H1 (cell line): ENCODE measurements around the gene KISS1R. TPM values are rescaled to one million over a fixed set of nuclear protein-coding genes. Genes with fewer than 3 reads are reported as not detected.

Source experiments
- CTCF ChIA-PET: fragments of 300-600 bp; sonication (Branson Sonifier 250); formaldehyde crosslinking; loops from one replicate; lab custom pipeline; 2021; ENCODE audit not compliant: partially characterized antibody; lab: Charles Lee
- POLR2A ChIA-PET: fragments of 300-600 bp; sonication (Branson Sonifier 250); formaldehyde crosslinking; loops from one replicate; lab custom pipeline; 2021; ENCODE audit warnings: inconsistent platforms; ENCODE audit not compliant: partially characterized antibody; lab: Charles Lee
- DNase-seq, 2 experiments: peaks; one replicate each; pipeline versions ENCODE4 v3.0.0 to v3.0.0-alpha.2; 2010 to 2022; ENCODE audit warnings: low spot score in 2 of 2, low read depth in 1 of 2, mixed read lengths in 1 of 2
- FAIRE-seq: peaks from 2 replicates; lab custom pipeline; 2011; peaks lifted over from hg19 to GRCh38; lab: Jason Lieb, UNC
- H2AFZ ChIP-seq: 2 replicates; pipeline ENCODE4 v1.8.1; 2012; ENCODE audit warnings: low read length, inconsistent platforms
- H2AK5ac ChIP-seq: 2 replicates; pipeline ENCODE4 v1.6.1; 2013; ENCODE audit warnings: low read depth, low read length
- H2BK120ac ChIP-seq: replicated peaks from 2 replicates; pipeline ENCODE3; 2013; ENCODE audit warnings: low read depth, low read length, inconsistent platforms
- H2BK12ac ChIP-seq: 2 replicates; pipeline ENCODE4 v1.6.1; 2013; ENCODE audit warnings: low read depth, low read length
- H2BK15ac ChIP-seq: 2 replicates; pipeline ENCODE4 v1.6.1; 2013; ENCODE audit warnings: low read length
- H2BK20ac ChIP-seq: 2 replicates; pipeline ENCODE4 v1.6.1; 2013; ENCODE audit warnings: low read length
- H2BK5ac ChIP-seq: 2 replicates; pipeline ENCODE4 v1.6.1; 2013; ENCODE audit warnings: low read depth, low read length
- H3K14ac ChIP-seq: 2 replicates; pipeline ENCODE4 v1.6.1; 2013; ENCODE audit warnings: inconsistent platforms; ENCODE audit not compliant: insufficient read length
- H3K18ac ChIP-seq: 2 replicates; pipeline ENCODE4 v1.6.1; 2013; ENCODE audit warnings: low read length; ENCODE audit errors: extremely low read depth
- H3K23ac ChIP-seq: 2 replicates; pipeline ENCODE4 v1.6.1; 2013; ENCODE audit warnings: inconsistent platforms; ENCODE audit not compliant: insufficient read length
- H3K23me2 ChIP-seq: 2 replicates; pipeline ENCODE4 v1.6.1; 2013; ENCODE audit warnings: low read depth, low read length
- H3K27ac ChIP-seq: 2 replicates; pipeline ENCODE4 v1.6.1; 2011; ENCODE audit warnings: low read depth, low read length, inconsistent platforms
- H3K27me3 ChIP-seq, 4 experiments: replicated peaks in 1 of 4; 1 replicate in 1 of 4; 2 replicates in 3 of 4; pipeline versions ENCODE4 v1.6.1 to v1.8.1; 2011 to 2013; ENCODE audit warnings: low read length in 3 of 4, mild to moderate bottlenecking in 3 of 4, inconsistent platforms in 2 of 4, mixed read lengths in 2 of 4, moderate library complexity in 1 of 4; ENCODE audit not compliant: control insufficient read depth in 3 of 4, insufficient read depth in 3 of 4; ENCODE audit errors: extremely low read depth in 1 of 4
- H3K36me3 ChIP-seq, 4 experiments: 2 replicates each; pipeline versions ENCODE4 v1.6.1 to v1.8.1; 2011 to 2013; ENCODE audit warnings: mild to moderate bottlenecking in 4 of 4, low read length in 3 of 4, moderate library complexity in 2 of 4, control low read depth in 1 of 4, inconsistent platforms in 1 of 4; ENCODE audit not compliant: insufficient read depth in 4 of 4, control insufficient read depth in 2 of 4
- H3K4ac ChIP-seq: replicated peaks from 2 replicates; pipeline ENCODE3; 2013; ENCODE audit warnings: low read length, low read depth, mixed read lengths, inconsistent platforms; ENCODE audit not compliant: insufficient read length
- H3K4me1 ChIP-seq, 4 experiments: replicated peaks in 1 of 4; 1 replicate in 1 of 4; 2 replicates in 3 of 4; pipeline versions ENCODE4 v1.6.1 to v1.8.1; 2011 to 2013; ENCODE audit warnings: low read length in 3 of 4, inconsistent platforms in 2 of 4, mixed read lengths in 1 of 4; ENCODE audit not compliant: insufficient read depth in 4 of 4, control insufficient read depth in 3 of 4
- H3K4me2 ChIP-seq, 2 experiments: 2 replicates each; pipeline versions ENCODE4 v1.6.1 to v1.8.1; 2011 to 2013; ENCODE audit warnings: low read depth in 2 of 2, low read length in 2 of 2, control low read depth in 1 of 2, inconsistent platforms in 1 of 2, mild to moderate bottlenecking in 1 of 2; ENCODE audit not compliant: insufficient read depth in 1 of 2
- H3K4me3 ChIP-seq, 4 experiments: fragments of 200-600, 300-600 bp in 1 of 4; sonication (generic), shearing (Covaris generic), sonication (Bioruptor Twin) in 1 of 4; 2 replicates each; pipeline versions ENCODE4 v1.5.1 to v1.8.1; 2011 to 2016; ENCODE audit warnings: low read length in 4 of 4, low read depth in 3 of 4, control low read depth in 2 of 4, inconsistent platforms in 2 of 4, mild to moderate bottlenecking in 2 of 4, mixed read lengths in 1 of 4, moderate library complexity in 1 of 4; ENCODE audit not compliant: insufficient read depth in 2 of 4; ENCODE audit errors: extremely low read depth in 1 of 4
- H3K56ac ChIP-seq: replicated peaks from 2 replicates; pipeline ENCODE3; 2013; ENCODE audit warnings: low read depth, mild to moderate bottlenecking, mixed read lengths, low read length, inconsistent platforms; ENCODE audit not compliant: insufficient read length
- H3K79me1 ChIP-seq: 2 replicates; pipeline ENCODE4 v1.6.1; 2013; ENCODE audit warnings: low read depth, low read length, control low read depth
- H3K79me2 ChIP-seq, 2 experiments: 2 replicates each; pipeline versions ENCODE4 v1.6.1 to v1.8.1; 2012 to 2013; ENCODE audit warnings: low read length in 2 of 2, mild to moderate bottlenecking in 2 of 2, inconsistent platforms in 1 of 2; ENCODE audit not compliant: insufficient read depth in 2 of 2, control insufficient read depth in 1 of 2
- H3K9ac ChIP-seq, 4 experiments: replicated peaks in 1 of 4; 1 replicate in 1 of 4; 2 replicates in 3 of 4; pipeline versions ENCODE4 v1.6.1 to v1.8.1; 2011 to 2013; ENCODE audit warnings: low read depth in 3 of 4, low read length in 3 of 4, control low read depth in 2 of 4, mild to moderate bottlenecking in 2 of 4, moderate library complexity in 2 of 4, inconsistent platforms in 1 of 4; ENCODE audit errors: extremely low read depth in 1 of 4
- H3K9me3 ChIP-seq, 2 experiments: 2 replicates each; pipeline versions ENCODE4 v1.6.1 to v1.8.1; 2012 to 2013; ENCODE audit warnings: mild to moderate bottlenecking in 2 of 2, moderate library complexity in 2 of 2, control low read depth in 1 of 2, inconsistent platforms in 1 of 2, low read depth in 1 of 2, low read length in 1 of 2, mixed read lengths in 1 of 2; ENCODE audit not compliant: insufficient read depth in 2 of 2
- H4K20me1 ChIP-seq, 2 experiments: replicated peaks in 1 of 2; 2 replicates each; pipeline versions ENCODE3 to v1.8.1; 2011 to 2013; ENCODE audit warnings: inconsistent platforms in 2 of 2, low read length in 2 of 2, mild to moderate bottlenecking in 1 of 2; ENCODE audit not compliant: insufficient read depth in 2 of 2, control insufficient read depth in 1 of 2
- H4K5ac ChIP-seq: 2 replicates; pipeline ENCODE4 v1.6.1; 2013; ENCODE audit warnings: low read length, low read depth, mixed read lengths, inconsistent platforms; ENCODE audit not compliant: insufficient read length
- H4K8ac ChIP-seq: 2 replicates; pipeline ENCODE4 v1.8.0; 2013; ENCODE audit warnings: mild to moderate bottlenecking, moderate library complexity, low read length, inconsistent platforms; ENCODE audit not compliant: insufficient read depth; ENCODE audit errors: extremely low read depth
- H4K91ac ChIP-seq: replicated peaks from 2 replicates; pipeline ENCODE3; 2013; ENCODE audit warnings: low read length, mixed read lengths, inconsistent platforms; ENCODE audit not compliant: insufficient read length
- CTBP2 ChIP-seq: IDR thresholded peaks from 2 replicates; pipeline ENCODE4 v1.7.0; 2011; ENCODE audit warnings: borderline replicate concordance, mild to moderate bottlenecking, moderate library complexity, mixed read lengths, low read length; ENCODE audit not compliant: insufficient read depth, insufficient read length
- CTCF ChIP-seq, 3 experiments: IDR thresholded peaks; 1 replicate in 2 of 3; 2 replicates in 1 of 3; pipeline versions ENCODE4 v1.5.1 to v1.6.1; 2011; ENCODE audit warnings: low read length in 3 of 3, mild to moderate bottlenecking in 3 of 3, inconsistent platforms in 2 of 3, low read depth in 1 of 3, moderate library complexity in 1 of 3; ENCODE audit not compliant: insufficient read depth in 1 of 3; ENCODE audit errors: control extremely low read depth in 1 of 3
- JUND ChIP-seq: IDR thresholded peaks from 2 replicates; pipeline ENCODE4 v1.6.1; 2011; ENCODE audit warnings: mild to moderate bottlenecking, improper control_type of control experiment, low read length
- RAD21 ChIP-seq, 2 experiments: IDR thresholded peaks in 1 of 2; conservative IDR thresholded peaks in 1 of 2; 2 replicates each; pipeline ENCODE4 v1.6.1; 2011; ENCODE audit warnings: low read depth in 2 of 2, low read length in 2 of 2, improper control_type of control experiment in 1 of 2, inconsistent platforms in 1 of 2, mild to moderate bottlenecking in 1 of 2, moderate library complexity in 1 of 2
- WGBS, 2 experiments: shearing (Covaris generic) in 1 of 2; methylation state at CpG; one replicate each; pipeline versions ENCODE4 v1.1.6 to v1.1.7; 2013 to 2015; ENCODE audit warnings: low lambda C conversion rate in 2 of 2, mixed read lengths in 2 of 2, inconsistent platforms in 1 of 2, low coverage in 1 of 2, missing lambda C conversion rate in 1 of 2; ENCODE audit not compliant: insufficient replicate concordance in 2 of 2, insufficient coverage in 1 of 2, insufficient read length in 1 of 2; ENCODE audit errors: extremely low coverage in 1 of 2, missing lambda C conversion rate in 1 of 2; 5-methylcytosine and 5-hydroxymethylcytosine counted together
- polyA plus RNA-seq, 7 experiments: library from polyadenylated mRNA; depleted of rRNA in 3 of 7; stranded (reverse) in 5 of 7; unstranded in 2 of 7; fragments of >200 nt in 5 of 7; fragments of 200-250 nt in 2 of 7; gene quantifications; 1 replicate in 5 of 7; 2 replicates in 1 of 7; 4 replicates in 1 of 7; pipeline versions ENCODE4 v1.2.1 to v1.2.3, GENCODE V29; 2011 to 2013; ENCODE audit warnings: missing spikeins in 2 of 7, mixed read lengths in 2 of 7
- total RNA-seq: library from RNA; stranded (reverse); fragmentation: NEBNext Ultra II Directional; extraction: Animal tissue kit (Norgen Biotek cat#: 25700); gene quantifications from 2 replicates; pipeline ENCODE4 v1.2.1, GENCODE V29; 2021

Gene KISS1R
- total and polyA plus RNA-seq, 2 of the 8 experiments (the other 6 are each of a cell fraction or from before 2014, with no cell fraction given): 2.3 to 2.7 TPM

- Histone ChIP-seq H3K4me2 (no peak overlapping the region), H4K8ac (no peak overlapping the region), H3K9ac (no peak overlapping the region; a peak in 1 of 7 replicates), H3K56ac (no peak overlapping the region), H2AK5ac (no peak overlapping the region), H4K91ac (no peak overlapping the region), H3K36me3 (peaks cover 0 to 26% (median 6%) of the 10 kb centered on the region in 4 experiments; a peak in 4 of 8 replicates), H4K20me1 (peaks cover 5 to 7% of the 10 kb centered on the region in 2 experiments), H3K14ac (no peak overlapping the region), H2BK5ac (0 out of 2 replicates have a peak overlapping the region, but pooled peaks have one; percentile 30), H2AFZ (no peak overlapping the region), H3K4me3 (no peak overlapping the region), H3K79me1 (no peaks in the 10 kb centered on the region), H3K4ac (no peak overlapping the region), H3K23ac (no peak overlapping the region), H2BK15ac (no peak overlapping the region), H3K79me2 (no peaks in the 10 kb centered on the region), H3K9me3 (no peaks in the 10 kb centered on the region), H3K27ac (no peak overlapping the region), H4K5ac (no peak overlapping the region), H2BK120ac (no peak overlapping the region), H3K23me2 (no peaks in the 10 kb centered on the region), H2BK12ac (no peak overlapping the region), H3K4me1 (no peaks in the 10 kb centered on the region), H3K27me3 (no peaks in the 10 kb centered on the region), H3K18ac (no peak overlapping the region), H2BK20ac (no peak overlapping the region)
- CTCF ChIA-PET: interaction anchor here (0.6 to 2.1 kb wide), 4 partner anchors 10 to 34 kb away, joined by 3 to 11 read pairs (median 5); no protein-coding TSS in a partner anchor
- DNase-seq: no peak
- WGBS, 2 experiments: 94% methylated on average over 22 of the region's 22 CpGs; no CpG with 5 or more reads in 1 of the 2 experiments
- no peak for FAIRE-seq
- POLR2A ChIA-PET: interaction anchor here (0.6 to 11.5 kb wide), 4 partner anchors 6 to 113 kb away, joined by 3 to 82 read pairs (median 3); partner anchors contain the start of genes MED16 and RNU6-9
- TF ChIP-seq CTCF (IDR thresholded peaks at IDR 0.05; ENCODE audit: control extremely low read depth in 1 of 3, insufficient read depth in 1 of 3, low read depth in 1 of 3, low read length in 3 of 3) (peak; percentile 29 to 44 (median 36); a peak in 3 of 4 replicates), CTBP2 (no peak), RAD21 (IDR thresholded peaks at IDR 0.05 in 1 of 2, conservative IDR thresholded peaks at IDR 0.05 in 1 of 2; ENCODE audit: low read depth in 2 of 2, low read length in 2 of 2) (peak; percentile 28 to 38; a peak in 2 of 4 replicates), JUND (peak; percentile 50; the same call in 1 of the 2 replicates)
Observed at GRCh38 chr19:883661-884211, 33.4 kb upstream of the KISS1R start.
